CD14-positive monocyte (primary cell): ENCODE measurements around the gene BMP7. TPM values are rescaled to one million over a fixed set of nuclear protein-coding genes. Genes with fewer than 3 reads are reported as not detected.

Experiments
- DNase-seq, 3 donors: peaks; one replicate each; pipeline ENCODE4 v3.0.0-alpha.2; 2011 to 2022
- H2AFZ ChIP-seq: 2 replicates; pipeline ENCODE4 v1.6.0; 2012; ENCODE audit warnings: mild to moderate bottlenecking, low read depth, low read length, inconsistent platforms; ENCODE audit not compliant: insufficient read depth, poor library complexity, severe bottlenecking
- H3K27ac ChIP-seq, 2 donors: 1 replicate in 1 of 2; 2 replicates in 1 of 2; pipeline ENCODE4 v1.5.1; 2012 to 2013; ENCODE audit warnings: low read length in 2 of 2, control low read depth in 1 of 2, inconsistent platforms in 1 of 2, low read depth in 1 of 2, mild to moderate bottlenecking in 1 of 2
- H3K27me3 ChIP-seq, 2 donors: one replicate each; pipeline versions ENCODE4 v1.6.0 to v1.6.1; 2011 to 2013; ENCODE audit warnings: low read length in 2 of 2; ENCODE audit not compliant: control insufficient read depth in 2 of 2, insufficient read depth in 2 of 2
- H3K36me3 ChIP-seq, 2 donors: replicated peaks in 1 of 2; 1 replicate in 1 of 2; 2 replicates in 1 of 2; pipeline versions ENCODE4 v1.5.1 to v1.6.1; 2012 to 2013; ENCODE audit warnings: low read length in 2 of 2, control low read depth in 1 of 2, inconsistent platforms in 1 of 2, mild to moderate bottlenecking in 1 of 2; ENCODE audit not compliant: insufficient read depth in 2 of 2, control insufficient read depth in 1 of 2
- H3K4me1 ChIP-seq, 2 donors: 1 replicate in 1 of 2; 2 replicates in 1 of 2; pipeline versions ENCODE4 v1.5.1 to v1.6.1; 2012 to 2013; ENCODE audit warnings: low read length in 2 of 2, control low read depth in 1 of 2, inconsistent platforms in 1 of 2, mild to moderate bottlenecking in 1 of 2, moderate library complexity in 1 of 2; ENCODE audit not compliant: insufficient read depth in 2 of 2, control insufficient read depth in 1 of 2
- H3K4me2 ChIP-seq: replicated peaks from 2 replicates; pipeline ENCODE3; 2012; ENCODE audit warnings: low read length, moderate library complexity, mild to moderate bottlenecking; ENCODE audit not compliant: poor library complexity, severe bottlenecking; ENCODE audit errors: extremely low read depth
- H3K4me3 ChIP-seq, 3 experiments: fragments of 200-600 bp in 1 of 3; sonication (generic) in 1 of 3; replicated peaks in 1 of 3; 1 replicate in 2 of 3; 2 replicates in 1 of 3; pipeline ENCODE4 v1.5.1; 2011 to 2013; ENCODE audit warnings: low read length in 3 of 3, mild to moderate bottlenecking in 3 of 3, control low read depth in 2 of 3, low read depth in 2 of 3, inconsistent platforms in 1 of 3, moderate library complexity in 1 of 3
- H3K79me2 ChIP-seq: 2 replicates; pipeline ENCODE4 v1.6.0; 2012; ENCODE audit warnings: mild to moderate bottlenecking, control low read depth, inconsistent platforms, low read length, moderate library complexity; ENCODE audit not compliant: insufficient read depth
- H3K9ac ChIP-seq: 2 replicates; pipeline ENCODE4 v1.6.0; 2017; ENCODE audit warnings: low read length, mild to moderate bottlenecking; ENCODE audit not compliant: insufficient read depth, poor library complexity, severe bottlenecking
- H3K9me3 ChIP-seq, 2 donors: replicated peaks in 1 of 2; 1 replicate in 1 of 2; 2 replicates in 1 of 2; pipeline versions ENCODE4 v1.5.1 to v1.6.1; 2012 to 2013; ENCODE audit warnings: low read length in 2 of 2, control low read depth in 1 of 2; ENCODE audit not compliant: control insufficient read depth in 1 of 2, insufficient read depth in 1 of 2
- H4K20me1 ChIP-seq: 2 replicates; pipeline ENCODE4 v1.6.0; 2012; ENCODE audit warnings: mild to moderate bottlenecking, low read length, control low read depth, moderate library complexity; ENCODE audit not compliant: insufficient read depth
- H3K27ac Mint-ChIP-seq, 7 donors: one replicate each; pipeline ENCODE4 v1.8.0; 2020; ENCODE audit warnings: mild to moderate bottlenecking in 7 of 7, mixed read lengths in 7 of 7, moderate library complexity in 6 of 7, inconsistent platforms in 2 of 7
- H3K27me3 Mint-ChIP-seq, 3 donors: one replicate each; pipeline ENCODE4 v1.8.0; 2021 to 2022; ENCODE audit warnings: low read depth in 3 of 3, mild to moderate bottlenecking in 3 of 3, mixed read lengths in 3 of 3, moderate library complexity in 3 of 3, inconsistent platforms in 1 of 3
- H3K36me3 Mint-ChIP-seq, 2 donors: one replicate each; pipeline ENCODE4 v1.8.0; 2020; ENCODE audit warnings: mixed read lengths in 2 of 2, inconsistent platforms in 1 of 2, mild to moderate bottlenecking in 1 of 2
- H3K4me1 Mint-ChIP-seq: one replicate; pipeline ENCODE4 v1.8.0; 2020; ENCODE audit warnings: mild to moderate bottlenecking, mixed read lengths
- H3K4me3 Mint-ChIP-seq, 2 donors: one replicate each; pipeline ENCODE4 v1.8.0; 2020; ENCODE audit warnings: mild to moderate bottlenecking in 2 of 2, mixed read lengths in 2 of 2, moderate library complexity in 1 of 2
- H3K9me3 Mint-ChIP-seq, 7 donors: one replicate each; pipeline ENCODE4 v1.8.0; 2020 to 2022; ENCODE audit warnings: mixed read lengths in 7 of 7, mild to moderate bottlenecking in 6 of 7, moderate library complexity in 6 of 7, inconsistent platforms in 2 of 7
- WGBS: methylation state at CpG from one replicate; pipeline ENCODE4 v1.1.5; 2013; ENCODE audit warnings: missing lambda C conversion rate; ENCODE audit not compliant: insufficient coverage; 5-methylcytosine and 5-hydroxymethylcytosine counted together
- intact Hi-C, 2 donors: fragments of 100-400 bp; cut with micrococcal nuclease; formaldehyde crosslinking; loops; one replicate each; pipeline versions ENCODE4 v1.15.0 to v1.15.1; 2023
- polyA plus RNA-seq, 3 donors: library from polyadenylated mRNA; depleted of rRNA in 1 of 3; unstranded in 2 of 3; stranded (reverse) in 1 of 3; fragments of 300-500 nt in 2 of 3; fragments of >200 nt in 1 of 3; fragmentation: Illumina TruSeq in 2 of 3; gene quantifications; 1 replicate in 2 of 3; 2 replicates in 1 of 3; pipeline ENCODE4 v1.2.3, GENCODE V29; 2012 to 2021
- TF ChIP-seq, protein P1 (sequence below): fragments of 200-600 bp; IDR thresholded peaks from one replicate; pipeline ENCODE4 v1.8.0; 2022; ENCODE audit warnings: antibody characterized with exemption, mild to moderate bottlenecking

Gene BMP7
- polyA plus RNA-seq, 3 donors = not detected

DNA sequence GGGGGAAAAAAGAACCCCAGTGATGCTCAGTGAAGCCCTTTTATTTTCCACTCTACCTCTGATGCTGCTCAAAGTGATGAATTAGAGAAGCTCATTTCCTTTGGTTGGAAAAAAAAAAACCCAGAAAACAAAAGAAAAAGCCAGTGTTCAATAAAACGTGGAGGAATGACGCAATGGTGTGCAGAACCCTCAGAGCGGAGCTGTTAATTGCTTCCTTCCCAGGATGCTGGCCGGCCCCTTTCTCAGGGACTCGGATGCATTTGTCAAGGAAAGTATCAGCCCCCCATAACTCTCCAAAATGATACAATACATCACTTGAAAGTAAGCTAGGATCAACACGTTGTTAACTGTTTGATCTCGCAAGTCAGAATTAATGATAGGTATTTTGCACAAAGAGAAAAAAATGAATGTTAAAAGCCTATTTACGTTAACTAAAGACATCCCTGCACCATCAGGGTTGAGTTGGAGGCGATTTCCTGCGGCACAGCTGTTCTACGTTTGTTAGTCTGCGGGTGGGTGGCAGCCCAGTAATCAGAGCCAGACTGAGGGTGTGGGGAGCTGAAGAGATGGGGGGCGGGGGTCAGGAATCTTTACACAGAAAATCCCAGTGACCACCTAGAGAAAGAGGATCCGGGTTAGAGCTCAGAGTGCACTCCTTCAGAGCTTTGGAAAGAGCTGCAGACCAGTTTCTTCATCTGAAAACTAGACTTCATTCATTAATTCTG lies 132.4 kb downstream of the BMP7 start:
- no peaks in the 10 kb centered on the region for H3K4me1 ChIP-seq
- H3K4me1 Mint-ChIP-seq = no peaks in the 10 kb centered on the region
- no peaks in the 10 kb centered on the region for H3K9me3 ChIP-seq
- H3K27me3 Mint-ChIP-seq = peaks cover 5 to 22% (median 19%) of the 10 kb centered on the region in 3 donors
- H3K9ac ChIP-seq = no peak overlapping the region
- H3K27ac ChIP-seq = no peak overlapping the region
- WGBS = 26% methylated on average over 7 of the region's 14 CpGs
- no peaks in the 10 kb centered on the region for H3K36me3 ChIP-seq
- H4K20me1 ChIP-seq = no peaks in the 10 kb centered on the region
- no peaks in the 10 kb centered on the region for H3K79me2 ChIP-seq
- no peak overlapping the region for H3K4me3 ChIP-seq
- no peak overlapping the region for H2AFZ ChIP-seq
- no peak overlapping the region for H3K27ac Mint-ChIP-seq
- no peak for DNase-seq
- intact Hi-C loops = no loop called here
- peaks cover 0 to 4% (median 0%) of the 10 kb centered on the region in 7 donors for H3K9me3 Mint-ChIP-seq
- no peaks in the 10 kb centered on the region for H3K27me3 ChIP-seq
- TF ChIP-seq, protein P1, sequence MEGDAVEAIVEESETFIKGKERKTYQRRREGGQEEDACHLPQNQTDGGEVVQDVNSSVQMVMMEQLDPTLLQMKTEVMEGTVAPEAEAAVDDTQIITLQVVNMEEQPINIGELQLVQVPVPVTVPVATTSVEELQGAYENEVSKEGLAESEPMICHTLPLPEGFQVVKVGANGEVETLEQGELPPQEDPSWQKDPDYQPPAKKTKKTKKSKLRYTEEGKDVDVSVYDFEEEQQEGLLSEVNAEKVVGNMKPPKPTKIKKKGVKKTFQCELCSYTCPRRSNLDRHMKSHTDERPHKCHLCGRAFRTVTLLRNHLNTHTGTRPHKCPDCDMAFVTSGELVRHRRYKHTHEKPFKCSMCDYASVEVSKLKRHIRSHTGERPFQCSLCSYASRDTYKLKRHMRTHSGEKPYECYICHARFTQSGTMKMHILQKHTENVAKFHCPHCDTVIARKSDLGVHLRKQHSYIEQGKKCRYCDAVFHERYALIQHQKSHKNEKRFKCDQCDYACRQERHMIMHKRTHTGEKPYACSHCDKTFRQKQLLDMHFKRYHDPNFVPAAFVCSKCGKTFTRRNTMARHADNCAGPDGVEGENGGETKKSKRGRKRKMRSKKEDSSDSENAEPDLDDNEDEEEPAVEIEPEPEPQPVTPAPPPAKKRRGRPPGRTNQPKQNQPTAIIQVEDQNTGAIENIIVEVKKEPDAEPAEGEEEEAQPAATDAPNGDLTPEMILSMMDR = no peak
- H3K4me2 ChIP-seq = no peak overlapping the region
- H3K4me3 Mint-ChIP-seq = no peak overlapping the region
- no peaks in the 10 kb centered on the region for H3K36me3 Mint-ChIP-seq

DNA sequence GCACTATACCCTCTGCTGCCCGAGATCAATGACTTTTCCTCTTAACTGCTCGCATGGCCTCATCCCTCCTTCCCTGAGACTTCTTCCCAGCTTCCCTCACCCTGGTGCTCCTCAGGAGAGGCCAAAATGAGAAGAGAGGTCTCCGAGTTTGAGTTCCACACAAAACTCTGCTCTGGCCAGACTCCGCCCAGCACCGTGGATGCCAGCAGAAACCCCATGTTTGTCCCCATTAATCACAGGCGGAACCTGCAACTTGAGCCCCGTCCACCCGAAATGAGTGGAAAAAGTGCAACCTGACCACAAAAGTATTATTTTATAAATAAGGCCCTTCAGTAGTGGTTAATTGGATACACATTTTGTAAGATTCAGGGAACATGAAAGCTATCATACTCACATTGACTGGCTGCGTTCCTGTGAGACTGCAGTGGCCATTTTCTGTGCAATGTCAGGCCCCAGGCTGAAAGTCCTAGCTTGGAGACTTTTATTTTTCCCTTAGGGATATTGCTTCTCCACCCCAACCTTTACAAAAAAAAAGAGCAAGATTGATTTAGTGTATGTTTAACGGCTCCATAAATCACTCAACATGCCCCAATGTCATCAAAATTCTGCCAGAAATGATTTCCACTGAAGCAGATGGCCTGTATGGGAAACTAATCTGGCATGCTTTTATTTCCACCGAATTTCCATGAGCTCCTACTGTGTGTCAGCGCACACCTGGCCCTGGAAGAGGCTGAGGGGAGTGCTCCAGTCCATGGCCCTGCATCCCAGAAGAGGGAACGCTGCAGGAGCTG lies 134.6 kb downstream of the BMP7 start:
- H3K79me2 ChIP-seq = no peaks in the 10 kb centered on the region
- intact Hi-C loops = no loop called here
- no peak overlapping the region for H2AFZ ChIP-seq
- TF ChIP-seq, protein P1 = no peak
- H3K9ac ChIP-seq = no peak overlapping the region
- H3K36me3 ChIP-seq = no peaks in the 10 kb centered on the region
- no peaks in the 10 kb centered on the region for H3K4me1 ChIP-seq
- Mint-ChIP-seq H3K9me3 (peaks cover 0 to 4% (median 0%) of the 10 kb centered on the region in 7 donors), H3K4me3 (no peak overlapping the region), H3K27me3 (peaks cover 8 to 19% (median 18%) of the 10 kb centered on the region in 3 donors), H3K27ac (no peak overlapping the region), H3K4me1 (no peaks in the 10 kb centered on the region), H3K36me3 (no peaks in the 10 kb centered on the region)
- WGBS = 81% methylated on average over 5 of the region's 13 CpGs
- H3K27me3 ChIP-seq = no peaks in the 10 kb centered on the region
- no peak for DNase-seq
- no peaks in the 10 kb centered on the region for H4K20me1 ChIP-seq
- H3K4me3 ChIP-seq = no peak overlapping the region
- no peaks in the 10 kb centered on the region for H3K9me3 ChIP-seq
- H3K27ac ChIP-seq = no peak overlapping the region
- H3K4me2 ChIP-seq = no peak overlapping the region
